ENCODE results near the gene ITPRIPL1.

ITPRIPL1 gene

GRCh38 chr2:96374211-96374951 lies 49.3 kb downstream of the ITPRIPL1 start:
- no peak for FAIRE-seq
- DNase-seq (ENCODE audit: insufficient read length): no peak
- TF ChIP-seq POLR2AphosphoS5 (IDR thresholded peaks at IDR 0.05; ENCODE audit: low read depth, low read length): no peak
